Ishikawa (cell line): ENCODE results near the gene ASAP2.

Experiments
- CEBPB ChIP-seq: IDR thresholded peaks from 2 replicates; pipeline ENCODE4 v1.6.1; 2012
- EP300 ChIP-seq: IDR thresholded peaks from 2 replicates; pipeline ENCODE4 v1.6.1; 2012; ENCODE audit warnings: borderline replicate concordance
- MAX ChIP-seq: IDR thresholded peaks from 2 replicates; pipeline ENCODE4 v1.6.1; 2012
- REST ChIP-seq: IDR thresholded peaks from 2 replicates; pipeline ENCODE4 v1.6.1; 2012; ENCODE audit warnings: low read depth, mild to moderate bottlenecking
- TAF1 ChIP-seq: IDR thresholded peaks from 2 replicates; pipeline ENCODE4 v1.6.1; 2012; ENCODE audit warnings: low read depth, mild to moderate bottlenecking
- YY1 ChIP-seq: IDR thresholded peaks from 2 replicates; pipeline ENCODE4 v1.6.1; 2012; ENCODE audit warnings: low read depth

- TF ChIP-seq YY1 (no peak), TAF1 (no peak), CEBPB (no peak), EP300 (no peak), REST (no peak), MAX (no peak)
Measured at GRCh38 chr2:9217838-9218770, 11.5 kb downstream of the ASAP2 start.
